HG02938 (cell line): Measurements from ENCODE around the gene PDE11A.

Experiments
- ATAC-seq: cut with Tn5 transposase; IDR thresholded peaks from one replicate; pipeline ENCODE4 v1.9.1; 2021; ENCODE audit warnings: mild to moderate bottlenecking, moderate library complexity; ENCODE audit not compliant: unreplicated experiment

The PDE11A gene

GRCh38 chr2:177705511-177706173, 366.9 kb downstream of the PDE11A start:
- ATAC-seq: no peak

DNA sequence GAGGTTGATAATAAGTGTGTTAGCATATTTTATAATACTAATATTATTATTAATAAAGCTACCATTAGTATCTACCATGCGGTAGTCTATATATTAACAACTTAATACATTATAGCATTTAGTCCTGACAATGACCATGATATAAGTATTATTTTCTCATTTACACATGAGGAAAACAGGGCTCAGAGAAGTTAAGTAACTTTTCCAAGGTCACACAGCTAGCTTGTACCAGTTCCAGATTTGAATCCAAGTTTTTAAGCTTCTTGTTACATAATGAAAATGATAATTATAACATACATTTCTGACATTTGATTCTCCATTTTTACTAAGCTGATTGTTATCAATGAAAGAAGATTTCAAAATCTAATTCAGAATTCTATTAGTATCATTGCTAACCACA, 369.4 kb downstream of the PDE11A start:
- no peak for ATAC-seq

DNA sequence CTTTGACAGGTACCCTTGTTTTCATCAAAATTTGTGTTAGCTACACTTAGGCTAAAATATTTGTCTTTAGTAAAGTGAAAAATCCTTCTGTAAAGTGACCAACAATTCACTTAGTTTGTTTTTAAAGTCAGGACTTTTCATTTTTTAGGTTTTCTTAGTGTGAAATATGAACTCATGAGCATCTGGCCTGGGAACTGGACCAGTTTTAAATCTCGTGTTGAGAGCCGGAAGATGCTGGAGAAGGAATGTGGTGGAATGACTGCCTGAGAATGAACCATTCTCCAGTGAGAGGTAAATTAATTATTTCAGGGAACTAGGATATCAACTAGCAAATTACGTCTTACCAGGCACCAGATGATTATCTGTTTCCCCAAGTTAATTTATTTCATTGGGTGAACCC, 374.3 kb downstream of the PDE11A start:
- ATAC-seq: no peak

- no peak for ATAC-seq
Observed at GRCh38 chr2:177694348-177694747, 378.2 kb downstream of the PDE11A start.

- ATAC-seq: no peak
Observed at GRCh38 chr2:177693658-177694339, 378.8 kb downstream of the PDE11A start.

DNA sequence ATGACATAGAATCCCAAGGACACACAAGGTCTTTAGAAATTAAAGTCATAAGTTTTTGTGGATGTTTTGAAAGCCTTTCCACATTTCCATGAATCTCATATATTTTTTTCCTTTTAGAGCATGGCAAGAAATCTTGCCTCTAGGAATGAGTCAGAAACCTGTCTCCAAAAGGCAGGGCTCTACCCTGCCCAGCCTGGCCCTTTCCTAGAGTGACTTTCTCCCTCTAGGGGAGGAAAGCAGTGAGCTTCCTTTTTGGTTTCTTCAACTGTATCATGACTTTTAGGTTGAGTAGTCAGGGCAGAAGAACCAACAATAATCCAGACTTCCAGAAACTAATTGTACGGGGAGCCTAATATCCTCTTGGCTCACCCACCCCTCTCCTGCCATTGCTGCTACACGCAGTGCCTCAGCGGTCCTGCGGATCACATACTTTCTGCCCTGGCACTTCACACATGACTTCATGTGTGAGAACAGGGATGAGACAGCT, 379.8 kb downstream of the PDE11A start:
- no peak for ATAC-seq

GRCh38 chr2:177692042-177692782, 380.4 kb downstream of the PDE11A start:
- no peak for ATAC-seq

GRCh38 chr2:177691177-177691576, 381.4 kb downstream of the PDE11A start:
- ATAC-seq: no peak

- ATAC-seq: no peak
Observed at GRCh38 chr2:177689623-177690022, 383.0 kb downstream of the PDE11A start.

GRCh38 chr2:177688844-177689243, 383.7 kb downstream of the PDE11A start:
- ATAC-seq: no peak

DNA sequence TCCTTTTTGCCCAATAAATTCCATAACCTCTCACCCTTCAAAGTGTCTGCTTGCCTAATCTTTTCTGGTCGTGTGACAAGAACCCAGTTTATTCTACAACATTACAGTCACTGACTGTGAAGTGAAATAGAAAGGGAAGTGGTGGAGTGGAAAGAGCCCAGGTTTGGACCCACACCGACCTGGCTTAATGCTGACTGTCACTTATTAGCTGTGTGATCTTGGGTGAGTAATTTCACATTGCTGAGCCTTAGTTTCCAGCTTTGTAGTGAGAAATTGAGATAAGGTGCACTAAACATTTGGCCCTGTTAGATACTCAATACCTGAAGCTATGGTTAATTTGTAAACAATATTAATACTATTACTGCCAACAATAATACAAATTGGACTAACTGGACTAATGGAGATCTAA, 388.9 kb downstream of the PDE11A start:
- no peak for ATAC-seq

DNA sequence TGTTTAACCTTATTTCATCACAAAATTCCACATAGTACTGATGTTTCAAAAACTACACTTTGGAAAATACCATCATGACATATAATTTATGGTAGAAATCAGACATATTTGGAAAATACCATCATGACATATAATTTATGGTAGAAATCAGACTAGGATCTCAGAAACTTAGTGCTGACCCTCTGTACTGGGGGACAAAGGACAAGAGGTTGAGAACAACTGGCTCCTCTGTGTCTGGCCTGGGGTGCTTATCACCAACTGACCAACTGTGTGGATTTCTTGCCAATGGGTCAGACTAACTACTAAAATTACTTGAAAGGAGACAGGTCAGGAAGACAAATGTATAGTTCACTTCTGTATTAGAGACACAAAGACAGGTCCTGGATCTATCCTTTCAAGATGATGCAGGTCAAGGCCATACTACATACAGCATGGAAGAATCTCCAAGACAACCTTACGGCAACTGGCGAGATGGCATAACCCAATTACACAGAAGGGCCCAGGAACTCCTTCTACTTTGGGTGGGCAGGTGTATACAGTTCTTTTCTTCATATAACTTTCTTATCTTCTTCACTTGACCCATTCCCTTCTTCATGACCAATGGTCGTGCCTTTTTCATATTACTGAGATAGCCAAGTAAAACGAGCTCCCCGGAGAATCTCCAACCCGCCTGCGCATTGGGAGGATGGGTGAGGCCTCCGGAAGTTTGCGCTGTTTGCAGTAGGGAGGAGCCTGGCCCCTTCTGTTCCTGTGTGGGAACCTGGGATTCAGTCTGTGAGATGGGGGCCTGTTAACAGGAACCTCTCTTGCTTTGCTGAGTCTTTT, 389.5 kb downstream of the PDE11A start:
- ATAC-seq: no peak

- no peak for ATAC-seq
Observed at GRCh38 chr2:177682006-177682405, 390.6 kb downstream of the PDE11A start.

GRCh38 chr2:177680866-177681712, 391.5 kb downstream of the PDE11A start:
- ATAC-seq: no peak

DNA sequence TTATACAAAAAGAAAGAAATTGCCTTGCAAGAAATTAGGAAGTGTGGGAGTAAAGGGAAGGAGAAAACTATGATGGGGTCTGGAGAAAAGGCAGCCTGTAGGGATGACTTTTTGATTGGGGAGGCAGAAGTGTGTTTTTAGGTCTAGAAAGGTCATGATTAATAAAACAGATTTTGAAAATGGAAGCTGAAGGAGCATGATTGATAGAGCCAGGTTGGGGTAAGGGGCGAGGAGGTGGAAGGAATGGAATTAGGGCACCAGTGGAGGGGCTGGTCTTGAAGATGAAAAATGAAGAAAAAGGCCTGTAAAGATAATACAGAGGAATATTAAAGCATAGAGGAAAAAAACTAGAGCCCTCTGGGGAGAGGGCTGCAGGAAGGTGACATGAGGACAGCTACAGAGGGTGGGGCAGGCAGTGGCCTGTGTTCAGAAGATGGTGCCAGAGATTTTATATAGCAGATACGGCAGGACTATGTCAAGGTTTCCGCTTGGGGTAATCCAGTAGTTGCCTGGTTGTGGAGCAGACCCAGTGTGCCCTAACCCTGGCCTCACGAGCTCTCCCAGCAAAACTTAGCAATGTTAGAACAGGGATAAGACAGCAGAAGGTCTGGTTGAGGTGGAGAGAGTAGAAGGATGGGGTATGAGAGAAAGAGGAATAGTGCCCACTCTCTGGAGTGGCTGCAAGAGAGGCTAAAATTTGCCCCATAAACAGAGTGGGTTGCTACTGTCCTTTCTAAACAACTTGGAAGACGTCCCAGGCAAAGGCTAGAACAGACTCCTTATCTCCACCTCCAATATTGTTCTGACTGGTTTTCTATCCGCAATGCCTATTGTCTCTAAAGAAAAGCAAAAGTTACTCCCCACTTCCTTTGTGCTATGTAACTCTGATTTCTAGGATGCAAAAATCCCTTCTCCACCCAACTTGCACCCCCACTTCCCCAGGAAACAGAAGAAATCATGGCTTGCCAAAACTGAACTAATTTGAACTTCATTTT, 392.7 kb downstream of the PDE11A start:
- ATAC-seq: no peak

DNA sequence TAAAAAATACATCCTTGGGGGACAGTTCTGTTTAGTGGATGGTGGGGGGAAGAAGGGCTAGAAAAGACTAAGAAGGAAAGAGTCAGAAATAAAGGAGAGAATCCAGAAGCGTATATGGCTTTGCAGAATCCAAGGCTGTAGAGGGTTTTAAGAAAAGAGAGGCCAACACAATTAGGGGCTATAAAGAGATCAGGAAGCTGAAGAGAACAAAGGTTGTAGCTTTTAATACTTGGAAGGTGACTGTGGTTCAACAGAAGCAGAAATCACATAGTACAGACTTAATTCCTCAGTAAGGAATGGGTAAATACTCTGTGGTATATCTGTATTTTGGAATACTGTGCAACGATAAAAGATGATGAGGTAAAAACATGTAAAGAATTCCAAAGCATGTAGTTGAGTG, 393.6 kb downstream of the PDE11A start:
- ATAC-seq: no peak

DNA sequence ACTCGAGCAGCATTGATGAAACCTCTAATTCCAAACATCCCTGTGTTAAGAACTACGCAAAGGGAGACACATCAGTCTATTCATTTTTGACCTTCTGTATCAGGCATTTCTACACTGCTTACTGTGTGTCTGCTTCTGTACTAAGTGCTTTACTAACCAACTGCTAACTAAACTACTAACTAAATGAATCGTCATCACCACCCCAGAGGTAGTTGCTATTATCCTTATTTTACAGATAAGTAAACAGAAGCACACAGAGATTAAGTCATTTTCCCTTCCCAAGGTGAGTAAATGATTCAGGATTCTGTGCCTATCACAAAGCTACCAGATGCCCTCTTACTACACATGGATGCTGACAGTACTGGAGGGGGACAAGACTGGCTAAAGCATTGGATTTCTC, 395.9 kb downstream of the PDE11A start:
- no peak for ATAC-seq

- ATAC-seq: no peak
Observed at GRCh38 chr2:177675825-177676224, 396.8 kb downstream of the PDE11A start.

DNA sequence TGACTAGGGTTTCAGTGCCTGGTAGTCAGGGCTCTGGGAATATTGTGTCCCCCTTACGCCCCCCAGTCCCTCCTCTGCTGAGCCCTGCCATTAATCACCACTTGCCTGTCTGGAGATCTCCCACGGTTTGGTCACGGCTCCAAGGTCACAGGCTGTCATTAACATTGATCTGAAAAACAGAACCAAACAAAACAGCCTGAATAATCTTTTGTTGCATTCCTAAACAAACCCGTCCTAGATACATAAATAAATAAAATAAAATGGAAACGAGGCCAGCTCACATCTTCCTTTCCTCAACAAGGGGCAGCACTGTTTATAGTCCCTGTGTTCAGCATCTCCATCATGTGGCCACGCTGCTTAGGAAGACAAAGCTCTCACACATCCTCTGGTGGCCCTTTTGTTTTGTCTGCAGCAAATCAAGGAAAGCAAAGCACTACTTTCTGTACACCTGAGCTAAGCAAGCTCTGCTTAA, 397.2 kb downstream of the PDE11A start:
- no peak for ATAC-seq
